ENCODE measurements around the gene LNX2.

Gene LNX2

DNA sequence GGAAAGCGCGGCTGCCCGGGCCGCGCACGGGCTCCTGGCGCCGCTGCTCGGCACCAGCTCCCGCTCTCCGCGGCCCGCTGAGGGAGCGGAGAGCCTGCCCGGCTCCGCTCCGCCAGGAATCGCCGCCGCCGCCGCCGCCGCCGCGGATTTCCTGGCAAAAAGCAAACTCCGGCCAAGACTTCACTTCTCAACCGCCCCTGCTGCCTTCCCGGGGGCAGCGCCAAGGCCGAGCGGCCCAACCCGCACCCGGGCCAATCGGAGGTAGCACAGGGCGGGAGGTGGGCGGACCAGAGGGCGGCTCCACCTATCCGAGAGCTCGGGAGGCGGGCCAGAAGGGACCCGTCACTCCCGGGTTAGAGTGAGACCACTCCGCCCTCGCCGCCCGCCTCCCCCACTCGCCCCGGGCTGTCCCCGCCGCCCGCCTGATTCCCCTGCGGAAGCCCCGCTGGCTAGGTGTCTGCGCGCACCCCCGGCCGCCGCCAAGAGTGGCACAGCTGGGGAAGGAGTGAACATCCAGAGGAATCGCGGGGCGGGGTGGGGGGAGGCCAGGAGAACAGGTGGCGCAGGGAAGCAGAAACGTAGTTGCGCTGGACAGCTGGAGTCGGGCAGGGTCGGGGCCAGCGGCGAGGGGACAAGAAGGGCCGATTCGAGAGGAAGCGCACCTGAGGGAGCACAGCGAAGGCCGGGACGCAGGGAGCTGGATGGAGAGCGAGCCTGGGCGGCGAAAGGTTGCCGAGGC, at the start of gene LNX2:
LNX2 (minus strand) TSS at position 153 of the 739 bp plus-strand sequence. CDS start 38,826 bp downstream, outside the sequence.
- DNase-seq = peak; percentile 98

DNA sequence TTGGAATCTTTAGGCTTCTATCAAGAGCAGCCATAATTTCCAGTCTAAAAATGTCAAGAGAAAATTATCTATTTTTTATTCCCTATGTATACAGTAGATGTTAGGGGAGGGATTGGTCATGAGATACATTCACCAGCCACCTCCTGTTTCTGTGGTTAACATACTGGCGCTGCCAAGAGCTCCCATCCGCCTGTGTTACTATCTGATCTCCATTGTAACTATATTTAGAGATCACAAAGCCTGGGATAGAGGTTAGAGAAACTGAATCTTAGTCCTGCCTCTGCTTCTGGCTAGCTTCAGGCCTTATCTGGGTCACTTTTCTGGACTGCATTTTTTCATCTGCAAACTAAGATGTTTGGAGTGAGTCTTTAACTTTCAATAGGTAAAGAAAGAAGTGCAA, 47.6 kb upstream of the LNX2 start:
- DNase-seq = no peak

DNA sequence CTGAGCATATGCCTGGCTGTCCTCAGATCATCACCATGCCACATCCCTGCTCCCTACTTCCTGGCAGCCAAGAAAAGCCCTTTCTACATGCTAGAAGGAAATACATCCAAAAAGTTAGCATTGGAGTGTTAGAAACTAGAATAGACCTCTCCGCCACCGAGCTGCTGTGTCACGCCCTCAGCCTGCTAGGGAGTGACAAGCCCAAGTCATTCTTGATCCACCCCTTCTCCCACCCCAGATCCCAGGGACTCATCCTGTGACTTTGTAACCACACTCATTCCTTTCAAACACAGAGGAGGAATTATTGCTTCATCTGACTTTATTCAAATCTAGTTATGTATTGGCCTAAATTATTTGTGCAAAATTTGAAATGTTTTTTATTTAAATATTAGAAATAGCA, 46.6 kb upstream of the LNX2 start:
- DNase-seq = no peak

DNA sequence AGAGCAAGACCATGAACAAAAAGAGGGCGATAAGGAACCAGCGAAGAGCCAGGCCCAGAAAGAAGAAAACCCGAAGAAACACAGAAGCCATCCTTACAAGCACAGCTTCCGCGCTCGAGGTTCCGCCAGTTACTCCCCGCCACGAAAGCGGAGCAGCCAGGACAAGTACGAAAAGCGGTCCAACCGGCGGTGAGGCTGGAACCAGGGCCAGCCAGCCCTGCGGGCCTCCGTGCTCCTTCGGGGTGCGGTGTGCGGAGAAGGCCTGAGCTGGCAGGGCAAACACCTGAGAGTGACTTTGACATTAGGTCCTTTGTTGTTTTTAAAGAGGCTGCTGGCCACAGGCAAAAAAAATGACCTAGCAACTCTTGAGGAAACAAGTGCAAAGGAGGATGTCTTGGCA, 45.4 kb upstream of the LNX2 start:
- DNase-seq = no peak

DNA sequence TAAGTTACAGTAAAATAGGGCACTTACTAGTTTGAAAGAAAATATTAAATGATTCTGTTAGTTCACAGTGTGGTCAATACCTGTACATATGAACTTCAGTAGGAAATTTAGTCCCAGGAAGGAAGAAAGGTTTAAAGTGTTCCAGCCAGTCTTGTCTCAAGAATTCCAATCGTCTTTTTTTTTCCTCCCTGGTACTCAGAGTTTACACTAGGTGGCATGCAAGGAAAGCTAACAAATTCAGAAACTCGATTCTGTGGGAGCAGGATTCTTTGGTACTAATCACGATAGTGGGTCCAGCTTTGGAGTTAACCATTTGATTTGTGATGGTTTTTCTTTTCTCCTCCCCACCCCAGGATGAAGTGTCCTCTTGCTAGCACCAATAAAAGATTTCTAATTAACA, 45.0 kb upstream of the LNX2 start:
- no peak for DNase-seq

DNA sequence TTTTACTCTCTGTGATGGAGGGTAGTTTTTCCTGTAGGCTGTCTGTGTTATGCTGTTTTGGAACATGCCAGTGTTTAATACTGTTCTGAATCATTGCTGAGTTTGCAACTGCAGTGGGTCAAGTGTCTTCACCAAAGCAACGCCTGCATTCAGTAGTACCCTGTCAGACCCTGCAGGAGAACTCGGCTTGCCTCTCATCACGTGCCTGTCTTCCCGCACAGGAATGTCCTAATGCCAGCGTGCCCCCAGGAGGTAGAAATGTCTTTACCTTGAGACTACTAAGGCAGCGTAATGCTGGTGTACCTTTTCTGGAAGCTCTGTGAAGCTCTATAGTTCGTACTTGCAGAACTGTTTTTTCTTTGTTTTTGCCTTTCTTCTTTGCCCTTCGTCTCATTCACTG, 43.6 kb upstream of the LNX2 start:
- DNase-seq = no peak

DNA sequence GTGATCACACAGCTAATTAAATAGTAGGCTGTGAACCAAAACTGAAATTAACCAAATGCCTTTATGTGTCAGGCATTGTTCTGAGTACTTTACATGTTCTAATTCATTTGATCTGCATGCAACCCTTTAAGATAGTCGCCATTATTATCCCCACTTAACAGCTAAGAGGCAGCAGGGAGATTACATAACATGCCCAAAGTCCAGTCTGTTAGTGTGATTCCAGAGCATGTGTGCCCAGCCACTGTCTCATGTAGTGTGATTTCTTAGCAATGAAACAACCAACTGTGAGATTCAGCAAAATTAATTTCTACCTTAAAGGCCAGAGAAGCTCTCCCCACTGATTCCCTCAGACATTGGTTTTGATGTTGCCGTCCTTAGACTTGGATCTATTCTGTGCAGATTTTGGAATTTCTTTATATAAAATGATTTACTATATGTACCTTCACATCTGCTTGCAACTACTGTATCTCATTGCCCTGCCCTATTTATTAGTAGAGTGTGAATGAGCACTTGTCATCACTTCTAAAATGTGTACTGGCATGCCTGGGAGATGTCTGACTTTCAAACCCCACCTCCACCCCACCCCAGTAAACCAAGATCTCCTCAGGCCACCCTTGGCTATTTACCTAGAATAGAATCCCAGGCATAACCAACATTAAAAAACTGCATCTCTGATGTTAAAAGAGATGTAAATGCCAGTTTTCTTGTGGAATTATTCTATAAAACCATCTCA, 42.6 kb upstream of the LNX2 start:
- DNase-seq = no peak

DNA sequence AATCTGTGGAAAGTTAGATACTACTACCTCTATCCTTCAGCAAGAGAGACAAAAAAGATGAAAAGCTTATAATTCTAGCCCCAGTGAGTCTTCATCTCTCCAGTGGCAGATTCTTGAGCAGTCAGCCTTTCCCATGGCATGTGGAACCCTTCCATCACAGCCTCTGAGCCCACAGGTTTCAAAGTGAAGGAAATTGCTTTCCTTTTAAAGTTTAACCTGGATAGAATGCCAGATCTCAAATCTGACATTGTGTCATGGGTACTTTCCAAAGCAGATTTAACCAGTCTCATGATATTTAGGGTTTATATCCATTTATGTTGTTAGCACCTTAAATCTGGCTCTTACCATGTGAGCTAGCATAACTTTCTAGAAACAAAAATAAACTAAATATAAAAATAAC, 40.7 kb upstream of the LNX2 start:
- no peak for DNase-seq

DNA sequence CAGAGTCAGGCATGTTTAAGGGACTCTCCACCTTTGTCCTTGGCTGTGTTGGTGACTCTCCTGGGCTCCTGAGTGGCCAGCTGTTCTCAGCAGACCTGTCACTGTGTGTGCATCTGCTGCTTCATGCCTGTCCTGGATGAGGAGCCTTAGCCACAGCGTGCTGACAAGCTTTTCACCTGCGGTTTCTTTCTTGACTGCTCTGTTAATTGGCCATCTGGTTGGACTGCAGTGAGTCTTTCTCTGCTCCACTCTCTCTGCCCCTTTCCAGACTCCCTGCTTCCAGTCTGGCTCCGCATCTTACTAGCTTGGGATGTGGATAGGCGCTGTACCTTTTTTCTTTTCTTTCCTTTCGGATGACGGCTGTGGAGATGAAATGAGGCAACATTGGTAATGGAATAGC, 40.2 kb upstream of the LNX2 start:
- DNase-seq = no peak

DNA sequence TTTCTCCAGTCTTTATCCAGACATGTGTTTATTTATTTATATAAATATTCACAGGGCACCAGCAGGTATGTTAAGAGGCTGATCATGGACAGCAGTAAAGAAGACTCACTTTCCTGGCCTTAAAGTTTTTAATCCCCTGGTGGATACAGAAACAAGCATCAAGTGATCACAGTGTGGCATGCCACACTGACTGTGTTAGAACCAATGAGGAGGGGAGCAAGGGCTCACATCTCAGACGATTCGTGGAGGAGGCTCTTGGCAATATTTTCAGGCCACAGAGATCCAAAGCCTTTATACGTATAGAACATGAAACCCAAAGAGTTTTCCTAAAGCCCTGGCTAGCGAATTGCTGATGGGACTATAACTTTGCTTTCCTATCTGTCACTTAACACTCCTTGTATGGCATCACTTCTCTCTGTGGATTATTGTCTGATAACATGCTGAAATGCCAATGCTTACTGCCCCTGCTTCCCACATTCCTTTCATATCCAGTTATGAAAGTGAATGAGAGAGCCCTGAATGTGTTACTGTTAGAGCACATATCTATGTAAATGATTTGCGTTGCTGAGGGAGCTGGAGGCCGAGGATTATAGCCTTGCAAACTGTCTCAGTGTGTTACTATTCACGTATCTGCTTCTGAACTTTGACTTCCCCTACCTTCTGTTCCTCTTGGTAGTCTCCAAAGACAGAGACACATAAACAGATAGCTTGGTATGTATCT, 39.0 kb upstream of the LNX2 start:
- DNase-seq = no peak

DNA sequence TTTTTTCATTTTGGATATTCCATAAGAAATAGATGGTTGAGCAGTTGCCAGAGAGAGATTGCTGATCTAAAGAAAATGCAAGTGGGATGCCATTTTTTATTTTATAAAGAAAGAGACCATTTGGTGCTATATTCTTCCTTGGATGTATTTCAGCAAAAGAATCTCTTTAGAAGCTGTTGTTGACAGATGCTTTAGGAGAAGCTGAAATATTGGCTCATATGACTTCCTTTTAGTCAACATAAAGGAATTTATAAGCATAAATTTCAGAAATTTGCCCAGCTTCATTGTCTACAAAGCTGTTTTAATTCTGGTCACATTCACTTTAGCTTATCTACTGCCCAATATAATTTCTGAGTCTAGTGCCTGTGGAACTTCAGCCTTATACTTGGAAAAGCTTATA, 38.2 kb upstream of the LNX2 start:
- DNase-seq = no peak

DNA sequence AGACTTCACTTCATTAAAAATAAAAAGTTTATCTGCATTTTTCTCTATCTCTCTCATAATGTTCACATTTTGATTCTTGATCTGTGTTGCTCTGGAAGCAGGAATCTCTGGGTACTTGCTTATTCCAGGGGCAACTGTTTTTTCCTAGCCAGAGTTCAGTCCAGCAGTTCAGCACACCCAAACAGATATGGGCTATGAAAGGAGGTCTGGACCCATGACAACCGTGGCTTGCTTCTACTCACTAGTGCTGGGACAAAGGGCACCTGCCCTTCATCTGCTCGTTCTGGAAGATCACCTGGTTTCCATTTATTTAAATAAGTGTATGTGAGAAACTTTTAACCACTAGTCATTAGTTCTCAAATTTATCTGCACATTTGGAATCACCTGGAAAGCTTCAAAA, 37.4 kb upstream of the LNX2 start:
- no peak for DNase-seq

DNA sequence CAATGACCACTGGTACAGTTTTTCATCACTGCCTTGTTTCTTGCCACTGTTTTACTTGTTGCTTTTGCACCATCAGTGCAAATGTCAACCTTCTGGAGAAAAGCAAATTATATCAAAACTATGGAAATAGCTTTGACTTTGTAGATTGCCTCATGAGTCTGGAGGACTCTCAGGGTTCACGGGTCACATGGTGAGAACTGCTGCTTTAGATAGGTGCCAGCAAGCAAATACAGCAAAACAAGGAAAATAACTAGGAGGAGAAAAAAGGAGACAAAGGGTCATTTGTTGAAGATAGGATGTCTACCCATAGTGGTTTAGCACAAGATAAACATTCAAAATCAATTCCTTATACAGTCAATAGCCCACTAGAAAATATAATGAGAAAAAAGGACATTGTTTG, 34.5 kb upstream of the LNX2 start:
- no peak for DNase-seq

DNA sequence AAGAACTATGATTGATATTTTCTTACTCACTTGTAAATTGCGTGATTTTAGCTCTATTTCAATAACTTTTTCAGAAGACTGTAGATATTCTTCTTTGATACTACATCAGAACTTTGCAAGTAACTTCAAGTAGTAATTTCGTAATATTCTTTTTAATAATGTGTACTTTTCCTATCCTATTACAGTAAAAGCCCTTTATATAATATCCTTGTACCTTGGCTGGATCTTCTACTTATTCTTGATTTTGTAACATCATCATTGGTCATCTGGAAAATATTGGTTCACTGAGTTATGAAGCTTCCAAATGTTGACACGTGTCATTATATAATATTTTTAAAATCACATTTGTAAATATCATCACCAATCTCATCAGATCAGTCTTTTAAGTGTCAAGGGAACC, 33.7 kb upstream of the LNX2 start:
- no peak for DNase-seq

DNA sequence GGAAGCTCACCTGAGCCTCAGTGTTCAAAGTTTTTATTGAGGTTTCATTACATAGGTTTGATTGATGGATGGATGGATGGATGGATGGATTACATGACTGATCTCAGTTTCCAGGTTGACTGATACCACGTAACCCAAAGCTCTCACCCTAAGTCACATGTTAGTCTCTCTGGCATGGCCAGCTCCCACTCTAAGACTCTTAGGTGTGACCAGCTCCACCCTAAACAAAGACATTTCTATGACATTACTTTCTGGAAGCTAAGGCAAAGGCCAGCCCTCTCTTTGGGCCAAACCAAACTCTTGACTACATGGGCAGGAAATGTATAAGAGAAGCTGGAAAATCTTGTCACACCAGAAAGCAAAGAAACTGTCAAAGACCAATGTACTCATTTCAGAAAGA, 30.0 kb upstream of the LNX2 start:
- DNase-seq = no peak

DNA sequence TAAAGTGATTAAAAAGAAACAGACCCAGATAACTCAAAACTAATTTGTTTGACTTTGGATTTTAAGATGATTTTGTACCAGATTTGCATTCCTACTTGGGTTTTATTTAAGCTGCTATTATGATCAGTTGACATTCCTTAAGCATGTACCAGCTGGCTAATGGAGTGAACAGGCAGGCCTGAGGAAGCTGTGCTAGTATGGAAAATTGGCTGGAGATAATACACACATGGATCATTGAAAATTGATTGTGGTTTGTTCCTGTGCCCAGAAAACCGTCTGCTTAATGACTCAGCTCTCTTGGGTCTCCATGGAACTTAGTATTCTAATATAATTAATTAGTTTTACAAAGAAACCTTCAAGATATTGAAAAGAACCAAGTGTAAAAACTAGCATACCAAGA, 24.0 kb upstream of the LNX2 start:
- DNase-seq = no peak

DNA sequence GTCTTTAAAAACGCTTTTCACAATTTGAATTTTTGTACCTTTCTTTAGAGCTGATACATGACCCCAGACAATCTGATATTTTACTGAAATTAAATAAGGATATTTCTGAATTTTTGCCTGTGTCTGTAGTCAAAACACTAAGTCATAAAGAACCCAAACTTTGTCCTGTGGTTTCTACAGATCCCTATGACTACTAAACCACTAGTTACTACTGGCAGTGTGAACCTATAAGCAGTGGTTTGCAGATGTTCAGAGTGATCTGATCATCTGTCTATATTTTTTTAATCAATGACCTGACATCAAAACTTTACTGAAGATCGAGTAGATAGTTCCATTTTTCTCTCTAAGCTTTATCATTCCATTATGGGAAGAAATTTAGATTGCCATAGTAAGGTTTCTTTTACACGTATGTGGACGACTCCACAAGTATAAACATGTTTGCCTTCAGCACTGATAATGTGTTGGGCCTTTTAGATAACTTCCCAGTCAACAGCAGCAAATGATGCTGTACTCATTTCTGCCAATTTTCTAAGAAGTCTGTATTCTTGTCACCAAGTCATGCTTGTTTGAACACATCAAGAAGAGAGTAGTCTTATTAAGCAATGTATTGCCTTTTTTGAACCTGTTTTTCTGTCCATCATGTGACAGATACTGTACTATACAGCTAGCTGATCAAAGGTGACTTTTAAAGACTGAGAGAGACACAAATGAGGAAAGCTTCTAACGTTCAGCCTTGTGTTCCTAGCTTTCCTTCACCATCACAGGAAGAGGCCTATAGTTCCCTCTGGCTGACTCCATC, 23.2 kb upstream of the LNX2 start:
- DNase-seq = no peak

DNA sequence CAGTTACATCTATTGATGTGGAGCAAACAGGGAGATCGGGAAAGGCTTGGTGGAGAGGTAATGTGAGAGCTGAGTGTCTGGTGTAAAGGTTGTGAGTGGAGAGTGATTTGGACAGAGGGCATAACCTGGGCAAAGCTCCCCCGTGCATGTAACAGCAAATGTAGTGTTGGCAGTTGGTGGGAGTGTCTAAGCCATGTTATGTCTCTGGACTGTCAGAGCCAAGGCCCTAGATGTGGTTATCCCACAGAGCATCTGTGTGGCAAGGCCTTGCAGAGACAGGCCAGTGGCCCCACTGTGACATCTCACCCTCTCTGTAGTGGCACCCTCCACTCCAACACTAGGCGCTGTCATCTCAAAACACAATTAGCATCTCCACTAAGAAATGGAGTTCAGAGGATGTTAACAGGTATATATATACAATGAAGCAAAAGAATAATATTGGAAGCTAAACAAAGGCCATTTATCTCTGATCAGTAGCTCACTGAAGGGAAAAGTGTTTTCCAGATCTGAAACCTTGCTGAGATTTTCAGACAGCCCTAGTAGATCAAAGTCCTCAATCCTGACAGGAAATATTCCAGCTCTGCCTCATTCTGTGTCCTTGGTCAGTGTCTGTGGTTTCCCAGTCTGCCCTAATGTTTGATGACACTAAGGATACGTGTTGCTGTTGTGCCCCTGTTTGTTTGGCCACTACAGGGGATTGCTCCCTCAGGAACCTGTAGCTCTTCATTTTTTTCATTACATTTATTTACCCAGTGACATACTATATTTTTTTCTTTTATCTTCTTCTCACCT, 21.6 kb upstream of the LNX2 start:
- DNase-seq = no peak

DNA sequence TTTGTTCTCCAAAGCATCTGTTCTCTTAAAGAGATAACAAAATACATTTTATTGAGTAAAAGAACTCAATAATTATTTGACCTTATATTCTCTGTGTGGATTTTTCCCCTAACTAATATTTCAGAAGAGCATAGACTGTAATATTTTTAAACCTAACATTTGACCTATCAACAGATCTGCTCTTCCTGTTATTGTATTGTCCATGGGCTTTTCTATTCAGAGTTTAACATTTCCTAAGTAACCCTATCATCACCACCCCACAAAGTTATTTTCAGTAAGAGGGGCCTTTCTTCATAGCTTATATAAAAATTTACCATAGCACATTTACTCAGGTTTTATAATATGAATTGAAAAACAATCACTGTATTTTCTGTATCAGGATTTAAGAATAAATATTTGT, 18.9 kb upstream of the LNX2 start:
- no peak for DNase-seq

DNA sequence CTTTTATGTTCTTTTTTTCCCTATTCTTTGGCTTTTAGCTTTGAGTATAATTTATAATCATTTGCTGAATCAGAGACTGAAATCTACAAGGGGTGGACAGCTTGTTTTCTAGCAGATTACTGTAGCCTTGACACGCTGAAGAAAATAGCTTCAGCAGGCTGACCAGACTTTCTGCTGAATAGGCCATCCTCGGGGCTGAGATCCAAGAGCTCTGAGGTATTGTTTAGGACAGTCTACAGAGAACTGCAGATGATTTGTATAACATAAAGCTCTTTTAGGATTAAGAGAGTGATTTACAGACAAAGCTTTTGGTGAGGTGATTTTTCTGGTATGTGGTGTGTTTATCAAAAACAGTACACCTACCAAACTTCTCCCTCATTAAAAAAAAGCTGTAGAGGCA, 18.2 kb upstream of the LNX2 start:
- DNase-seq = no peak

DNA sequence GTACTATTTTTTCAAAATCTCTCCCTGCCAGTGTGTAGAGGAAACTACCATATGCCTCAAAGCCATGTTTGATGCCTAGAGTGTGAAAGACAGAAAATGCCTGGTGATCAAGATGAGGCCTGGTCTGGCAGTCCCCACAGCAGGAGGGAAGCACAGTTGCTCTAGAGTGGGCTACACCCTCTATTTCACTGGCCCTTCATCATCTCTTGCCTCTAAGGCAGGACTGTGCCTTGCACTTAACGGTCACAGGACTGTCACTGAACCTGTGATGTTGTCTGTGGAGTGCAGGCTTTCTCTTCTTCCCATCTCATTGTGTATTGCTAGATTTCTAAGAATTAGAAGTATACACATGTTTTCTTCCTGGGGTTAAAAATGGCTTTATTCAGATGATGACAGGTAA, 17.7 kb upstream of the LNX2 start:
- DNase-seq = no peak

DNA sequence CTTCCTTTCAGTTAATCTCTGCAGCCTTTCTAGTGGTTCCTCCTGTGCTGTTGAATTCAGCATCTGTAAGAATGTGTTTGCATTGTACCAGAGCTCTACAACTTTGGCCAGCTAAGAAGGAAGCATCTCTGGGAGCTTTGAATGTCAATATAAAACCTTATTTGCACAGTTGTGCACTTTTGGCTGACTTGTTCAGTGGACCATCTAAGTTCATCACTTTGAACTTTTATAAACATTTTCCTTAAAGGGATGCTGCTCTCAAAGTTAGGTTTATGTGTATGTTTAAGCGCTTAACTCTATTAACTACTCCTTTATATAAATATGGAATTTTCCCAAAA, 16.9 kb upstream of the LNX2 start:
- DNase-seq = no peak
